Measurements from ENCODE around the gene SSR4.

SSR4 gene

DNA sequence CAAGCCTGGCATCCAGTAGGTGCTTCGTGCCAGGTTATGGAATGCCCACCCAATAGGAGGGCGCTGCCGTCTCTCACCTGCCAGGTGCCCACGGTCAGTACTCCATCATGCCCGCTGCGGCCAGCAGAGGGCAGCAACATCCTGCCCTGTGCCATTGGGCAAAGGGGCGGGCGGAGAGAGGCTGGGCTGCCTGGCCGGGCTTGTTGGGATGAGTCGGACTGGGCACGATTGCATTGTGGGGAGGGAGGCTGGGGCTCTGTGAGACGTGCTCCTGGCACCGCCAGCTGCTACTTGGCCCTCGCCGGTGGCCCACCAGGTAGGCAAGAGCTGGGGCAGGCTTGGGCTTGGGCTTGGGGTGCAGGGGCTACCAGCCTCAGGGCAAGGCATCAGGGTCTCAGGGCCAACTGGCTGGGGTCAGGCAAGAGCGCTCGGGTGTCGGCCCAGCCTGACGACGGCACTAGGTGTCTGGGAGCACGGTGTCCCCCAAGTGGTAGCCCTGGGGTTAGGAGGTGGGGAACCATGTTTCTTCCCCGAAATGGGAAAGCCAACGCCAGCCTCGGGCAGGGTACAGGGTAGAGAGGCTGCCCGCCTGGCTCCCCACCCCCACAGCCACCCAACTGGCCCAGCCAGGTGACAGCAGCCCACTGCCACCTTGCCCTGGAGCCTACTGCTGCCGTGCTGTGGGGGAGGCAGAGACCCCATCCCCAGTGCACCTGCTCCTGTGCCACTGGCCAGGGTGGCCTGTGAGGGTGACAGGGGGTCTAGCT is 30.3 kb upstream of the SSR4 start, which contains the start of gene PLXNB3:
TSS of gene PLXNB3 (plus strand) at position 261 of the 767 bp plus-strand sequence. CDS start 1,287 bp downstream, outside the sequence.
- Histone ChIP-seq H3K27ac (ENCODE audit: low read depth, low read length) (no peak within 1 kb of the TSS), H3K4me1 (ENCODE audit: control insufficient read depth in 1 of 2, insufficient read depth in 2 of 2, low read length in 2 of 2) (peaks cover 0 to 7% of the 10 kb centered on the region in 2 donors), H3K9me3 (ENCODE audit: control insufficient read depth in 1 of 2, low read length in 2 of 2) (no peaks in the 10 kb centered on the region), H3K4me3 (ENCODE audit: low read depth in 1 of 2, low read length in 2 of 2) (no peak within 1 kb of the TSS), H3K36me3 (ENCODE audit: control insufficient read depth in 1 of 2, insufficient read depth in 2 of 2, low read length in 2 of 2) (no peaks in the 10 kb centered on the region), H3K9ac (ENCODE audit: low read depth in 1 of 2, low read length in 2 of 2) (no peak within 1 kb of the TSS), H3K27me3 (ENCODE audit: control insufficient read depth in 1 of 2, insufficient read depth in 2 of 2, low read length in 2 of 2) (no peaks in the 10 kb centered on the region)

DNA sequence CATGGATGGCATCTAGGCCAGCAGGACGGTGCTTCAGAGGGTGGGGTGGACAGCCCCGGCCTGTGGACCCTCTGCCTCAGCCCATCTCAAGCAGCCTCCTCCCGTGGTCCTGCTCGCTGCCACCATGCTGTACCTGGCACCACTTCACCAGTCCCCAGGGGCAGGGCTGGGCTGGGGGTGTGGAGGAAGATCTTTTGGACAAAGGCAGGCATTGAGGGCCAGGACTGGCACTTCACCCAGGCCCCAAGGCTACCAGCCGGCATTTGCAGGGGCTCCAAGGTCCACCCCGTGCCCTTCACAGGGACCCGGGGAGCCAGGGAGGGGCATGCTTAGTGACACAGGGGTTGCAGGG is 29.7 kb upstream of the SSR4 start:
- Histone ChIP-seq H3K36me3 (ENCODE audit: control insufficient read depth in 1 of 2, insufficient read depth in 2 of 2, low read length in 2 of 2) (no peaks in the 10 kb centered on the region), H3K27ac (ENCODE audit: low read depth, low read length) (no peak overlapping the region), H3K4me3 (ENCODE audit: low read depth in 1 of 2, low read length in 2 of 2) (no peak overlapping the region), H3K9ac (ENCODE audit: low read depth in 1 of 2, low read length in 2 of 2) (no peak overlapping the region), H3K27me3 (ENCODE audit: control insufficient read depth in 1 of 2, insufficient read depth in 2 of 2, low read length in 2 of 2) (no peaks in the 10 kb centered on the region), H3K4me1 (ENCODE audit: control insufficient read depth in 1 of 2, insufficient read depth in 2 of 2, low read length in 2 of 2) (peaks cover 0 to 7% of the 10 kb centered on the region in 2 donors), H3K9me3 (ENCODE audit: control insufficient read depth in 1 of 2, low read length in 2 of 2) (no peaks in the 10 kb centered on the region)

- no peak overlapping the region for H3K9ac ChIP-seq (ENCODE audit: low read depth in 1 of 2, low read length in 2 of 2)
- no peaks in the 10 kb centered on the region for H3K27me3 ChIP-seq (ENCODE audit: control insufficient read depth in 1 of 2, insufficient read depth in 2 of 2, low read length in 2 of 2)
- H3K27ac ChIP-seq (ENCODE audit: low read depth, low read length) = no peak overlapping the region
- no peak overlapping the region for H3K4me3 ChIP-seq (ENCODE audit: low read depth in 1 of 2, low read length in 2 of 2)
- H3K36me3 ChIP-seq (ENCODE audit: control insufficient read depth in 1 of 2, insufficient read depth in 2 of 2, low read length in 2 of 2) = no peaks in the 10 kb centered on the region
- H3K4me1 ChIP-seq (ENCODE audit: control insufficient read depth in 1 of 2, insufficient read depth in 2 of 2, low read length in 2 of 2) = peaks cover 0 to 7% of the 10 kb centered on the region in 2 donors
- H3K9me3 ChIP-seq (ENCODE audit: control insufficient read depth in 1 of 2, low read length in 2 of 2) = no peaks in the 10 kb centered on the region
Observed at GRCh38 chrX:153765138-153766079, 29.1 kb upstream of the SSR4 start.

GRCh38 chrX:153766098-153766817 is 28.2 kb upstream of the SSR4 start:
- Histone ChIP-seq H3K27ac (ENCODE audit: low read depth, low read length) (no peak overlapping the region), H3K4me1 (ENCODE audit: control insufficient read depth in 1 of 2, insufficient read depth in 2 of 2, low read length in 2 of 2) (peaks cover 0 to 7% of the 10 kb centered on the region in 2 donors), H3K36me3 (ENCODE audit: control insufficient read depth in 1 of 2, insufficient read depth in 2 of 2, low read length in 2 of 2) (no peaks in the 10 kb centered on the region), H3K9me3 (ENCODE audit: control insufficient read depth in 1 of 2, low read length in 2 of 2) (no peaks in the 10 kb centered on the region), H3K4me3 (ENCODE audit: low read depth in 1 of 2, low read length in 2 of 2) (no peak overlapping the region), H3K27me3 (ENCODE audit: control insufficient read depth in 1 of 2, insufficient read depth in 2 of 2, low read length in 2 of 2) (no peaks in the 10 kb centered on the region), H3K9ac (ENCODE audit: low read depth in 1 of 2, low read length in 2 of 2) (no peak overlapping the region)

DNA sequence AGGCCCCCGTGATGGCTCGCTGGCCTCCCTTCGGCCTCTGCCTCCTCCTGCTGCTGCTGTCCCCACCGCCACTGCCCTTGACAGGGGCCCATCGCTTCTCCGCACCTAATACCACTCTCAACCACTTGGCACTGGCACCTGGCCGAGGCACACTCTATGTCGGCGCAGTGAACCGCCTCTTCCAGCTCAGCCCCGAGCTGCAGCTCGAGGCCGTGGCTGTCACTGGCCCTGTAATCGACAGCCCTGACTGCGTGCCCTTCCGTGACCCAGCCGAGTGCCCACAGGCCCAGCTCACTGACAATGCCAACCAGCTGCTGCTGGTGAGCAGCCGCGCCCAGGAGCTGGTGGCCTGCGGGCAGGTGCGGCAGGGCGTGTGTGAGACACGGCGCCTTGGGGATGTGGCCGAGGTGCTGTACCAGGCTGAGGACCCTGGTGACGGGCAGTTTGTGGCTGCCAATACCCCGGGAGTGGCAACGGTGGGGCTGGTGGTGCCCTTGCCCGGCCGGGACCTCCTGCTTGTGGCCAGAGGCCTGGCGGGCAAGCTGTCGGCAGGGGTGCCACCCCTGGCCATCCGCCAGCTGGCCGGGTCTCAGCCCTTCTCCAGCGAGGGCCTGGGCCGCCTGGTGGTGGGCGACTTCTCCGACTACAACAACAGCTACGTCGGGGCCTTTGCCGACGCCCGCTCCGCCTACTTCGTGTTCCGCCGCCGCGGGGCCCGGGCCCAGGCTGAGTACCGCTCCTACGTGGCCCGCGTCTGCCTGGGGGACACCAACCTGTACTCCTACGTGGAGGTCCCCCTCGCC is 27.4 kb upstream of the SSR4 start:
- peaks cover 0 to 7% of the 10 kb centered on the region in 2 donors for H3K4me1 ChIP-seq (ENCODE audit: control insufficient read depth in 1 of 2, insufficient read depth in 2 of 2, low read length in 2 of 2)
- no peak overlapping the region for H3K9ac ChIP-seq (ENCODE audit: low read depth in 1 of 2, low read length in 2 of 2)
- H3K9me3 ChIP-seq (ENCODE audit: control insufficient read depth in 1 of 2, low read length in 2 of 2) = no peaks in the 10 kb centered on the region
- no peak overlapping the region for H3K4me3 ChIP-seq (ENCODE audit: low read depth in 1 of 2, low read length in 2 of 2)
- no peaks in the 10 kb centered on the region for H3K36me3 ChIP-seq (ENCODE audit: control insufficient read depth in 1 of 2, insufficient read depth in 2 of 2, low read length in 2 of 2)
- H3K27ac ChIP-seq (ENCODE audit: low read depth, low read length) = no peak overlapping the region
- no peaks in the 10 kb centered on the region for H3K27me3 ChIP-seq (ENCODE audit: control insufficient read depth in 1 of 2, insufficient read depth in 2 of 2, low read length in 2 of 2)

- peaks cover 0 to 7% of the 10 kb centered on the region in 2 donors for H3K4me1 ChIP-seq (ENCODE audit: control insufficient read depth in 1 of 2, insufficient read depth in 2 of 2, low read length in 2 of 2)
- H3K27me3 ChIP-seq (ENCODE audit: control insufficient read depth in 1 of 2, insufficient read depth in 2 of 2, low read length in 2 of 2) = no peaks in the 10 kb centered on the region
- H3K27ac ChIP-seq (ENCODE audit: low read depth, low read length) = no peak overlapping the region
- H3K9ac ChIP-seq (ENCODE audit: low read depth in 1 of 2, low read length in 2 of 2) = no peak overlapping the region
- no peaks in the 10 kb centered on the region for H3K9me3 ChIP-seq (ENCODE audit: control insufficient read depth in 1 of 2, low read length in 2 of 2)
- H3K36me3 ChIP-seq (ENCODE audit: control insufficient read depth in 1 of 2, insufficient read depth in 2 of 2, low read length in 2 of 2) = no peaks in the 10 kb centered on the region
- H3K4me3 ChIP-seq (ENCODE audit: low read depth in 1 of 2, low read length in 2 of 2) = no peak overlapping the region
Observed at GRCh38 chrX:153767674-153768055, 26.8 kb upstream of the SSR4 start.

GRCh38 chrX:153768311-153769157 is 25.9 kb upstream of the SSR4 start:
- H3K27me3 ChIP-seq (ENCODE audit: control insufficient read depth in 1 of 2, insufficient read depth in 2 of 2, low read length in 2 of 2) = no peaks in the 10 kb centered on the region
- H3K9ac ChIP-seq (ENCODE audit: low read depth in 1 of 2, low read length in 2 of 2) = no peak overlapping the region

GRCh38 chrX:153769158-153769864 is 25.2 kb upstream of the SSR4 start:
- Histone ChIP-seq H3K4me1 (ENCODE audit: control insufficient read depth in 1 of 2, insufficient read depth in 2 of 2, low read length in 2 of 2) (peaks cover 0 to 3% of the 10 kb centered on the region in 2 donors), H3K27me3 (ENCODE audit: control insufficient read depth in 1 of 2, insufficient read depth in 2 of 2, low read length in 2 of 2) (no peaks in the 10 kb centered on the region), H3K27ac (ENCODE audit: low read depth, low read length) (no peak overlapping the region), H3K9ac (ENCODE audit: low read depth in 1 of 2, low read length in 2 of 2) (no peak overlapping the region), H3K36me3 (ENCODE audit: control insufficient read depth in 1 of 2, insufficient read depth in 2 of 2, low read length in 2 of 2) (no peaks in the 10 kb centered on the region), H3K9me3 (ENCODE audit: control insufficient read depth in 1 of 2, low read length in 2 of 2) (no peaks in the 10 kb centered on the region), H3K4me3 (ENCODE audit: low read depth in 1 of 2, low read length in 2 of 2) (no peak overlapping the region)

More at GRCh38 chrX:153768311-153769157, 25.9 kb upstream of the SSR4 start:
- Histone ChIP-seq H3K4me1 (ENCODE audit: control insufficient read depth in 1 of 2, insufficient read depth in 2 of 2, low read length in 2 of 2) (peaks cover 0 to 7% of the 10 kb centered on the region in 2 donors), H3K9me3 (ENCODE audit: control insufficient read depth in 1 of 2, low read length in 2 of 2) (no peaks in the 10 kb centered on the region), H3K4me3 (ENCODE audit: low read depth in 1 of 2, low read length in 2 of 2) (no peak overlapping the region), H3K27ac (ENCODE audit: low read depth, low read length) (no peak overlapping the region), H3K36me3 (ENCODE audit: control insufficient read depth in 1 of 2, insufficient read depth in 2 of 2, low read length in 2 of 2) (no peaks in the 10 kb centered on the region)
